GM12878 (cell line): ENCODE data around the gene RNF121.

Experiments
- CHD1 ChIP-seq: IDR thresholded peaks from 2 replicates; pipeline ENCODE4 v1.6.1; 2012; ENCODE audit warnings: low read depth, low read length, improper control_type of control experiment
- RFX5 ChIP-seq: IDR thresholded peaks from 2 replicates; pipeline ENCODE4 v1.6.1; 2011; ENCODE audit warnings: low read depth, low read length, improper control_type of control experiment
- SMAD1 ChIP-seq: fragments of 450-650 bp; IDR thresholded peaks from 2 replicates; pipeline ENCODE4 v1.6.1; 2018; ENCODE audit warnings: mild to moderate bottlenecking, low read depth; ENCODE audit not compliant: partially characterized antibody
- TF ChIP-seq, protein P1 (sequence below): IDR thresholded peaks from 2 replicates; pipeline ENCODE4 v1.6.1; 2012; ENCODE audit warnings: low read depth, low read length, improper control_type of control experiment

DNA sequence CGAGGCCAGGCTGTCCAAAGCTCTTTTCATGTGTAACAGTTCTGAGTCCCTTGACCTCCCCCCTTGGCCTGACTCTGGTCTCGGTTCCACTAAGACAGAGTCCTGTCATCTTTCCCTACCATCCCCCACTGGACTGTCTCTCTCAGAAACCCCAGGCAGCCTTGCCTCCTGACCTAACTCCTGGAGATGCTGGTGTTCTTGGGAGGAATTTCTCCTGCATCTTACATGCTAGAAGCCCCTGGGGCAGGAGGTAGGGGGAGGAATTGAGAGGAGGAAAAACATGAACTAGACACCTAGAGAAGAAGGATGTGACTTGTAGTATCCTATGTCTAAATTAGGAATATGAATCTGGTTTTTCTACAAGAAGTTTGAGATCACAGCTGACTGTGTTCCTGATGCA lies 69.2 kb downstream of the RNF121 start:
- TF ChIP-seq SMAD1 (no peak), RFX5 (no peak), CHD1 (no peak)
- TF ChIP-seq, protein P1, sequence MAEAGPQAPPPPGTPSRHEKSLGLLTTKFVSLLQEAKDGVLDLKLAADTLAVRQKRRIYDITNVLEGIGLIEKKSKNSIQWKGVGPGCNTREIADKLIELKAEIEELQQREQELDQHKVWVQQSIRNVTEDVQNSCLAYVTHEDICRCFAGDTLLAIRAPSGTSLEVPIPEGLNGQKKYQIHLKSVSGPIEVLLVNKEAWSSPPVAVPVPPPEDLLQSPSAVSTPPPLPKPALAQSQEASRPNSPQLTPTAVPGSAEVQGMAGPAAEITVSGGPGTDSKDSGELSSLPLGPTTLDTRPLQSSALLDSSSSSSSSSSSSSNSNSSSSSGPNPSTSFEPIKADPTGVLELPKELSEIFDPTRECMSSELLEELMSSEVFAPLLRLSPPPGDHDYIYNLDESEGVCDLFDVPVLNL = no peak
